ENCODE data around the gene SDHD.

The SDHD gene

DNA sequence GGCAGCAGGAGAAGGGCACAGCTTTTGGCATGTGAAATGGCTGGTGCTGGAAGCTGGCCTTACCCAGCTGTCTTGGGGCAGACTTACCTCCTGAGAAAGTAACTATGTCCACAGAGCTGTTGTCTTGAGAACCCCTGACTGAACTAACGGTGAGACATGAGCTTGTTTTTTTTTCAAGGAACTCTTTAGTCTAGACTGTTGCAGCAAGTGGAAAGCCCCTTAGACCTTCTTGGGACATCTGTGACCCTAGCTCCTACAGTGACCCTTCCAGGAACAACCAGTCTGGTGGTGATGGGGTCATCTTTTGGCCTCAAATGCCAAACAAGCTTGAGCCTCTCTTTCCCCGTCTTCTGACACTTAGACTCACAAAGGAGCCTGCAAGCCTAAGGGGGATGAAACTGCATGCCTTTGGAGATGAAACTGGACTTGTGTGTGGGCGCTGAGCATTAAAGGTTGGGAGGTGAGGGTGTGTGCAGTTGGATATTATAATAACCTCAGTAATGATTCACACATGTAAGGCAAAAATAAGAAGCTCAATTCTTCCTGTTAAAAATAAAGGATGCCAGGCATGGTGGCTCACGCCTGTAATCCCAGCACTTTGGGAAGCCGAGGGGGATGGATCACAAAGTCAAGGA lies 35.4 kb downstream of the SDHD start:
- peak; percentile 55 for DNase-seq (ENCODE audit: low read depth)
- TF ChIP-seq, protein P1, sequence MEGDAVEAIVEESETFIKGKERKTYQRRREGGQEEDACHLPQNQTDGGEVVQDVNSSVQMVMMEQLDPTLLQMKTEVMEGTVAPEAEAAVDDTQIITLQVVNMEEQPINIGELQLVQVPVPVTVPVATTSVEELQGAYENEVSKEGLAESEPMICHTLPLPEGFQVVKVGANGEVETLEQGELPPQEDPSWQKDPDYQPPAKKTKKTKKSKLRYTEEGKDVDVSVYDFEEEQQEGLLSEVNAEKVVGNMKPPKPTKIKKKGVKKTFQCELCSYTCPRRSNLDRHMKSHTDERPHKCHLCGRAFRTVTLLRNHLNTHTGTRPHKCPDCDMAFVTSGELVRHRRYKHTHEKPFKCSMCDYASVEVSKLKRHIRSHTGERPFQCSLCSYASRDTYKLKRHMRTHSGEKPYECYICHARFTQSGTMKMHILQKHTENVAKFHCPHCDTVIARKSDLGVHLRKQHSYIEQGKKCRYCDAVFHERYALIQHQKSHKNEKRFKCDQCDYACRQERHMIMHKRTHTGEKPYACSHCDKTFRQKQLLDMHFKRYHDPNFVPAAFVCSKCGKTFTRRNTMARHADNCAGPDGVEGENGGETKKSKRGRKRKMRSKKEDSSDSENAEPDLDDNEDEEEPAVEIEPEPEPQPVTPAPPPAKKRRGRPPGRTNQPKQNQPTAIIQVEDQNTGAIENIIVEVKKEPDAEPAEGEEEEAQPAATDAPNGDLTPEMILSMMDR (IDR thresholded peaks at IDR 0.05; ENCODE audit: insufficient read depth, low read depth, low read length, missing control alignments) = no peak
- H3K4me3 ChIP-seq (ENCODE audit: low read length) = no peak overlapping the region

DNA sequence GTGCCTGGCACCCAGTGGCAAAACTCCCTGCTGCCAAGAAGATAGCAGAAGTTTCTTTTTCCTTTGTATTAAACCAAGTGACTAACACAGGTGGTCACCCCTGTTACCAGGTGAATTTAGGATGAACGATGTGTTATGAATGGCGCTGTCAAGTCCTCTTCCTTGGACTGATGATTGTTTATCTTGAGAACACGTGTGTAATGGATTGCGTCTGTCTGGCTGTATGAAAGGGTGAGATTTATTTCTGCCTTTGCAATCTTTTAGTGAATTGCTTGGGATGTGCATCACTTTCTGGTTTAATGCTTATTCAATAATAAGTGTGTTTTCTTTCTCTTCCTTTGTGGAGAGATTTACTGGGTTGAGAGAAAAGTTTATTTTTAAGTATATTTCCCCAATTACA lies 36.5 kb downstream of the SDHD start:
- no peak overlapping the region for H3K4me3 ChIP-seq (ENCODE audit: low read length)
- TF ChIP-seq, protein P1 (IDR thresholded peaks at IDR 0.05; ENCODE audit: insufficient read depth, low read depth, low read length, missing control alignments) = no peak
- no peak for DNase-seq (ENCODE audit: low read depth)

DNA sequence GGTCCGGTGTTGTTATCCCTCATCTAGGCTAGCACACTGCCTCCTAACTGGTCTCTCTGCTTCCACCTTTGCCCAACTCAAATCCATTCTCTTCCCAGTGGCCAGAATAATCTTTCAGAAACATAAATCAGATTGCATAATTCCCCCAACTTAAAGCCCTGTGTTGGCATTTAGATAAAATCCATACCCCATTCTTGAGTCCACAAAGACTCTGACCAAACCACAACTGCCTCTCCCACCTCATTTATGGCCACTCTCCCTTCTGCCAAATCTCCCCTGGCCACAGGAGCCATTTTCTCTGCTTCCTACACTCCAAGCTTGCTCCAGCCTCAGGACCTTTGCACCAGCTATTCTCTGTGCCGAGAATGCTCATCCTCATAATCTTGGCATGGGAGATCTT lies 40.4 kb downstream of the SDHD start:
- TF ChIP-seq, protein P1 (IDR thresholded peaks at IDR 0.05; ENCODE audit: insufficient read depth, low read depth, low read length, missing control alignments) = no peak
- DNase-seq (ENCODE audit: low read depth) = no peak
- H3K4me3 ChIP-seq (ENCODE audit: low read length) = no peak overlapping the region

DNA sequence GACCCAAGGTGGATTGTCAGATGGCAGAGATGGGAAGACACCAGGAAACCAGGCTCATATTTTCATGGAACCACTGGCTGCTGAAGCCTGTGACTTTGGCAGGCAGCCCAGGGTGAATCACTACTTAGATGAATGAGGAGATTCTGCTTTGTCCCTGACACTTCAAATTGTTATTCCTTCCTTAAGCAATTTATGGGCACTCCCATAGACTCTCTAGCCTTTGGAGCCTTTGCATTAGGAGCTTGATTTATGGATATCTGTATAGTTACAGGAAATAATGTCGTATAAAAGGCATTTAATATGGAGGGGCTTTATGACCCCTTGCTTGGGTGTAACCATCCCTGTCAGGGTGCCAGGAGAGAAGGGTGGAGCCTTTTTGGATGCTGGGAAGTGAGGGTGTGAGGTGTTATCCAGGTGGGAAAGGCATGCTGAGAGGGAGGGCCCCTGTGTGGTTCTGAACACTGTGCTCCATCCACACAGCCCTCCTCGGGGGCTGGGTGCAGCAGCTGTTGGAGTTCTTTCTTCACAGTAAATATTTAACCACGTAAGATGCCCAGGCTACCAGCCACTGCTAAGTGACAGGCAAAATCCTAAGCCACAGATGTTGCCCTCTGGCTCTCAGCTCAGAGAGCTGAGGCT lies 41.9 kb downstream of the SDHD start:
- TF ChIP-seq, protein P1 (IDR thresholded peaks at IDR 0.05; ENCODE audit: insufficient read depth, low read depth, low read length, missing control alignments) = no peak
- DNase-seq (ENCODE audit: low read depth) = peak; percentile 87
- H3K4me3 ChIP-seq (ENCODE audit: low read length) = no peak overlapping the region

DNA sequence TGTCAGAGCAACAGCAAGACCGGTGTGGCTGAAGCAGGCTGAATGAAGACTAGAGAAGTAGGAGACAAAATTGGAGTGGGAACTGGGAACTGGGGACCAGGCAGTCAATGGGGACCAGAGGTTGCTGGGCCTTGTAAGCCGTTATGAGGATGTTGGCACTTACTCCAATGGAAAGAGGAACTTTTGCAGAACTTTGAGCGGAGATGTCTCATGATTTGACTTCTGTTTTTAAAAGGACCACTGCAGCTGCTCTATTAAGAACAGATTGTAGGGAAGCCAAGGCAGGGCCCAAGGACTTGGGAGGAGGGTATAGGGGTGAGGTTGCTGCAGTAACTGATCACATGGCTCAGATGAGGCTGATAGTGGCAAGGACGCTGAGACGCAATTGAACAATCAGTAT lies 43.0 kb downstream of the SDHD start:
- no peak for DNase-seq (ENCODE audit: low read depth)

DNA sequence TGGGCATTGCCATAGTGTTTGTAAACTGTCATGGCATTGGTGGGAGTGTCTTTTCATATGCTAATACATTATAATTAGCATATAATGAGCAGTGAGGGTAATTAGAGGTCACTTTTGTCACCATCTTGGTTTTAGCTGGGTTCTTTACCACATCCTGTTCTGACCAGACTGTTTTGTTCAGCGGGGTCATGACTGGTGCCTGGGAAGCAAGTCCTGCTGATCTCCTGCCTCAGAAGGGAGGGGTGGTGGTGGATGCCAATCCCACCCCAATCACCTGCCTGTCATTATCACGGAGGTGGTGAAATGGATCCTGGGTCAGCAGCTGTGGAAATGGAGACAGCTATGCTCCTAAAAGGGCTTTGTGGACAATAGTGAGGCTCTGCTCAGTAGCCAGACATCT lies 46.1 kb downstream of the SDHD start:
- no peak for DNase-seq (ENCODE audit: low read depth)
- H3K4me3 ChIP-seq (ENCODE audit: low read length) = no peak overlapping the region
- TF ChIP-seq, protein P1 (IDR thresholded peaks at IDR 0.05; ENCODE audit: insufficient read depth, low read depth, low read length, missing control alignments) = no peak

More for the DNA sequence above, 43.0 kb downstream of the SDHD start:
- no peak overlapping the region for H3K4me3 ChIP-seq (ENCODE audit: low read length)
- TF ChIP-seq, protein P1 (IDR thresholded peaks at IDR 0.05; ENCODE audit: insufficient read depth, low read depth, low read length, missing control alignments) = no peak

DNA sequence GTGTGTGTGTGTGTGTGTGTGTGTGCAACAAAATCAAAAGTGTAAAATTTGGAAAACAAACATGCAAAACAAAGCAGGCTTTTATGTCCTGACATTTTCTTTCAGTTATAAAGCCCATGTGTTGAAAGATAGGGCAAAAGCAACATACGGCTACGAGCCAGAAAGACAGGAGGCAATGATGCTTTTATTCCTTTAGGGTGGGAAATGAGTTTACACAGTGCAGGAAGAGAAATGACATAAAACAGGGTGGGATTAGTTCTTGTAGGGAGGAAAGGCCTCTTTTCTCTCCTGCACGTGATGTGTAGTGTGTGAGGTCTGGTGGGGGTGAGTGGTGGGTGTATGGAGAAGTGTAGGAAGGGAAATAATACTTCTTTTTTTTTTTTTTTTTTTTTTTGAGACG lies 47.8 kb downstream of the SDHD start:
- TF ChIP-seq, protein P1 (IDR thresholded peaks at IDR 0.05; ENCODE audit: insufficient read depth, low read depth, low read length, missing control alignments) = no peak

More for the DNA sequence above, 47.8 kb downstream of the SDHD start:
- no peak for DNase-seq (ENCODE audit: low read depth)
- no peak overlapping the region for H3K4me3 ChIP-seq (ENCODE audit: low read length)

Data from epithelial cell of esophagus (primary cell).